GM18505 (cell line): ENCODE results near the gene PRTN3.
"Not testable (repeated sequence)": the region's sequence is repeated elsewhere in the genome, so short reads cannot be mapped to it uniquely, and the experiment has no call there.

Experiments used
- ATAC-seq: cut with Tn5 transposase; IDR thresholded peaks from one replicate; pipeline ENCODE4 v1.9.1; 2021; ENCODE audit not compliant: unreplicated experiment
- POLR2A ChIP-seq: IDR thresholded peaks from 4 replicates; pipeline ENCODE4 v1.6.1; 2011; ENCODE audit warnings: borderline replicate concordance; ENCODE audit not compliant: insufficient read depth, insufficient read length; ENCODE audit errors: extremely low read depth

Gene PRTN3

GRCh38 chr19:887599-887998 is 46.8 kb downstream of the PRTN3 start:
- no peak for ATAC-seq
- no peak for TF ChIP-seq POLR2A

GRCh38 chr19:888581-889385 is 48.0 kb downstream of the PRTN3 start:
- no peak for ATAC-seq
- TF ChIP-seq POLR2A = peak; percentile 36

GRCh38 chr19:889662-890295 is 49.0 kb downstream of the PRTN3 start:
- no peak for ATAC-seq
- TF ChIP-seq POLR2A = no peak

- ATAC-seq = no peak
- TF ChIP-seq POLR2A = no peak
These were observed 50.0 kb downstream of the PRTN3 start for GRCh38 chr19:890831-891230.

GRCh38 chr19:891421-892200 is 50.8 kb downstream of the PRTN3 start:
- ATAC-seq = not testable (repeated sequence)

- ATAC-seq = no peak
- no peak for TF ChIP-seq POLR2A
These were observed 51.6 kb downstream of the PRTN3 start for GRCh38 chr19:892243-892893.

GRCh38 chr19:892894-893689 is 52.3 kb downstream of the PRTN3 start, which contains the start of the genes MED16 and RNU6-9:
TSS of gene MED16 (minus strand) at chr19:893187. CDS start at chr19:891131, 2,056 bp downstream.
TSS of gene RNU6-9 (plus strand) at chr19:893484.
- peak; percentile 67 for ATAC-seq
- peak; percentile 74 for TF ChIP-seq POLR2A

- no peak for TF ChIP-seq POLR2A
- ATAC-seq = no peak
These were observed 55.6 kb downstream of the PRTN3 start for GRCh38 chr19:896434-896833.

GRCh38 chr19:896999-897398 is 56.2 kb downstream of the PRTN3 start:
- ATAC-seq = no peak
- no peak for TF ChIP-seq POLR2A

GRCh38 chr19:897442-898039 is 56.7 kb downstream of the PRTN3 start:
- no peak for ATAC-seq
- no peak for TF ChIP-seq POLR2A
